Activated T-cell treated with anti-CD3 and anti-CD28 coated beads, Interleukin-2, amount 50 U/mL, for 1 hour (primary cell): ENCODE data around the gene TAF15.

Experiments used
- DNase-seq: peaks from one replicate; pipeline ENCODE4 v3.0.0-alpha.2; 2020

The TAF15 gene

GRCh38 chr17:35788477-35789368, 20.6 kb upstream of the TAF15 start:
- no peak for DNase-seq

GRCh38 chr17:35790841-35791240, 18.4 kb upstream of the TAF15 start:
- DNase-seq, result no peak

DNA sequence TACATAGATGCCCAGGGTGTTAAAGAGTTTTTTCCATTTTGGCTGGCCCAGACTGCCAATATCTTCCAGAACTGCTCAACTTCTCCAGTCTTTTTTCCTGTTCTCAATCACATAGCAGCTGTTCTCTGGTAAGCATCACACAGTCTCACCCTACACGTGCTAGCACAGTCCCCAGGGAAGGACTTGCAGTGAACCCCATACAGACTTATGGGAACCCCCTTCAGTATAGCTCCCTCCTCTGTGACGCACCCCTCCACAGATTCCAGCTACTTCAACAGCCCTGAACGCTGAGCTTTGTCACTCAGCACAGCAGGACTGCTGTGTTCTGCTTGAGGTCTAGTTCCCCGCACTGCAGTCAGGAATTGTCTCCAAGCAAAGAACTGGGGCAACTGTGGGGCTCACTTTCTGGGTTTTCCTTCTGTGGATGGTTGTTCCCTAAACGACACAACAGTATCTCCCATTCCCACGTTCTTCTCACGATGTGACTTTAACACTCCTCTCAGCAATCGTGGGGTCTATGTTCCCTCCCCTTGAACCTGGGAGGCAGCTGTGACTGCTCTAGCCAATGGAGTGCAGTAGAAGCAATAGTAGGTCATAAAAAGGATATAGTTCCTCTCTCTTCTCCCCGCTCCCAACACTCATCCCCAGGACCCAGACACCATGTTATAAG, 17.5 kb upstream of the TAF15 start:
- no peak for DNase-seq

- DNase-seq, result no peak
Observed at GRCh38 chr17:35793257-35793656, 16.0 kb upstream of the TAF15 start.

GRCh38 chr17:35795007-35795870, 14.0 kb upstream of the TAF15 start, which contains the start of gene MMP28:
Gene MMP28, minus strand, starts transcription at chr17:35795641. Its CDS starts 264 bp downstream, at chr17:35795377.
- DNase-seq, result peak; percentile 63

DNA sequence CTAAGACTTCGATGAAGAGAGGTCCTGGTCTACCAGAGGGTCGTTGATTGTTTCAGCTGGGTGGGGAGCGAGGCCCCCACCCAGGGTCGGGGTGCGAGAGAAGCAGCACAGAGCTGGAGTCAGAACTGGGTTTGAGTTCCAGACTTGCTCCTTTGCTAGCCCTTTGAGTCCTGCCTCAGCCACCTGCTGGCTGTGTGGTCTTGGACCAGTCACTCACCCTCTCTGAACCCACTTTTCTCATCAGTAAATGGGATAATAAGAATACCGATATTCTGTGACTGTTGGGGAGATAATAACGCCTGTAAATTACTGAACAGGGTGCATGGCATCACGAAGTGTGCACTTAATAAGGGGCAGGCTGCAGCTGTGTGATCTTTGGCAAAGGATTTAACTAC, 13.4 kb upstream of the TAF15 start:
- DNase-seq, result no peak

GRCh38 chr17:35796942-35797341, 12.3 kb upstream of the TAF15 start:
- no peak for DNase-seq

DNA sequence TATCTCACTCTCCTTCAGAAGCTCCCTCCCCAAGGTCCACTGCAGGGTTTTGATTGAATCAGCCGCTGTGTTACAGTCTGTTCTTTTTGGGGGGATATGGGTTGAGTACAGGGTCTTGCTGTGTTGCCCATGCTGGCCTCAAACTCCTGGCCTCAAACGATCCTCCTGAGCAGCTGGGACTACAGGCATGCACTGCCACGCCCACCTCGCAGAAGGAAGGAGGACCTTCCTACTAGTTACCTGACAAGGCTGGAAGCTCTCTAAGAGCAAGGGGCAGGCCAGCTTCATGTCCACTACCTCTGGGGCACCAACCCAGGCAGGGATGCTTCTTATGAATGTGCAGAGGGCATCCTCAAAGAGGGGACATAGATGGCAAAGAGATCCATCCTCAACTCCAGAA, 11.9 kb upstream of the TAF15 start:
- no peak for DNase-seq

DNA sequence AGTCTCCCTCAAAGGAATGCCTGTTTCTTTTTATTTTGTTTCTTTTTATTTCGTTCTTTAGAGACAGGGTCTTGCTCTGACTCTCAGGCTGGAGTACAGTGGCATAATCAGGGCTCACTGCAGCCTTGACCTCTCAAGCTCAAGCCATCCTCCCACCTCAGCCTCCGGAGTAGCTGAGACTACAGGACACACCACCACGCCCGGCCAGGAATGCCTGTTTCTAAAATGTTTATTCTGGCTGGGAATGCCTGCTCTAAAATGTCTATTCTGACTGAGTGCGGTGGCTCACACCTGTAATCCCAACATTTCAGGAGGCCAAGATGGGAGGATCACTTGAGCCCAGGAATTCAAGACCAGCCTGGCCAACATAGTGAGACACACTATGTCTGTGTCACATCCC, 11.4 kb upstream of the TAF15 start:
- DNase-seq, result no peak

DNA sequence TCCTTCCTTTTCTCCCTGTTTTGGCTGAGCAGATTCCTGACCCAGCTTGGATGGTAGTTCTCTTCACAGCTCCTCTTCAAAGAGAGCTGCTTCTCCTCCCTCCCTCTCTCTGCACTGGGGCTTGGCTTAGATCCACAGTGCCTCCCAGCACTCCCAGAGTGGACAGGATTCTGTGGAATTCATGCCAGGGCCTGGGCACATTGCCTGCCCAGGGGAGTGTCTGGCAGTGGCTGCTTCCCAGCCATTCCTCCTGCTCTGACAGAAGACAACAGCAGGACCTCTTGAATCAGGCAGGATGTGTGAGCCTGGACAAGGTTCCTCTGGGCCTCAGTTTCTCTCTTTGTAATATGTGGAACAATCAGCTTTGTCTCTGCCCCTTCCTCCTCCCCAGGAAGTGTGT, 9.3 kb upstream of the TAF15 start:
- no peak for DNase-seq

- DNase-seq, result no peak
Observed at GRCh38 chr17:35801583-35802224, 7.6 kb upstream of the TAF15 start.

DNA sequence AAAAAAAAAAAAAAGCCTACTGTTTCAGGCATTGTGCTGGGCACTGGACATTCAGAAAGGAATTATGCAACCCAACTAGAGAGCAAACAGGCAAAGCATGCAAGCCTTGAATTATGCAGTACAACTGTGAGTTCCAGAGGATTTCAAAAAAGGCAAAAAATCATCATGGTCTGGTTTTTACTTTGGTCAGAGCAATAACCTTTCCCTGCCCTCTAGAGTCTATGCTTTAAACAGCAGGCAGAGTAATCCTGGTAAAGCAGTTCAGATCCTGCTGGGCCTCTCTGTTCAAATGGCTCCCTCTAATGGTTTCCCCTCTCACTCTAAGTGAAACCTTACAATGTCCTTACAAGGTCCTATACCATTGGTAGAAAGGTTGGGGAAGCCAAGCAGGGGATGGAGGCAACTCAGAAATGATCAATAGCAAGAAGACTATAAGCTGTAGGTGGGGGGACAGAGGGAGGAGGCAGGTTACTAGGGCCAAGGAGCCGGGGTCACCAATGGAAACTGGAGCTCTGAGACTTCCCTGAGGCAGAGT, 4.6 kb upstream of the TAF15 start:
- DNase-seq, result no peak

- DNase-seq, result no peak
Observed at GRCh38 chr17:35807371-35808144, 1.7 kb upstream of the TAF15 start.

DNA sequence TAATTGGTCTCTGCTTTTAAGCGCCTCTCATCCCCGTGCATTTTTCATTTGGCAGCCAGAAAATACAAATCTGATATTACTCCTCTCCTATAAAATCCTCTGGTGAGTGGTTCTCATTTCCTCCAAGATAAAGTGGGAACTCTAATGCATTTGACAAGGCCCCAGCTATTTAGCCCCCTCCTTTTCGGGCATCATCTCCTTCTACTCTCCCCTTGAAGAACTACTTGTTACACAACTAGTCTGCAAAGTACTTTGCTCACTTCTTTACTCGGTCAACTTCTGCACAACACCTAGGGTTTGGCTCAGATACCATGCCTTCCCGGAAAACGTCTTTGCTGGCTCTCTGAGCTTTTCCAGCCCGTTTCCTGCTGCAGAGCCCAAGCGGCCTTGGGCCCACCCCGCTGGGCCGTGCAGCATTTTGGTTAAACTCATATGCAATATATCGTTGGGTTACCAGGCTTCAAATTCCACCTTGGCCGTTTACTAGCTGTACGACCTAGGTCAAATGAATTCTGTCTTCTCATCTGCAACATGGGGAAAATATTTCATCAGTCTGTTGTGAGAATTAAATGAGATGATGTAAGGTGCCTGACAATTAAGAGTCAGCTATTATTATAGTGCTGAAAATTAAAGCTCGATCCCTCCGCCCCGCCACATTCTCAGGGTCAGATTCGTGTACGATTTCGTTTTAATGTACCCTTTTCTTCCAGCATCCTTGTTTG, 883 bp upstream of the TAF15 start:
- no peak for DNase-seq

DNA sequence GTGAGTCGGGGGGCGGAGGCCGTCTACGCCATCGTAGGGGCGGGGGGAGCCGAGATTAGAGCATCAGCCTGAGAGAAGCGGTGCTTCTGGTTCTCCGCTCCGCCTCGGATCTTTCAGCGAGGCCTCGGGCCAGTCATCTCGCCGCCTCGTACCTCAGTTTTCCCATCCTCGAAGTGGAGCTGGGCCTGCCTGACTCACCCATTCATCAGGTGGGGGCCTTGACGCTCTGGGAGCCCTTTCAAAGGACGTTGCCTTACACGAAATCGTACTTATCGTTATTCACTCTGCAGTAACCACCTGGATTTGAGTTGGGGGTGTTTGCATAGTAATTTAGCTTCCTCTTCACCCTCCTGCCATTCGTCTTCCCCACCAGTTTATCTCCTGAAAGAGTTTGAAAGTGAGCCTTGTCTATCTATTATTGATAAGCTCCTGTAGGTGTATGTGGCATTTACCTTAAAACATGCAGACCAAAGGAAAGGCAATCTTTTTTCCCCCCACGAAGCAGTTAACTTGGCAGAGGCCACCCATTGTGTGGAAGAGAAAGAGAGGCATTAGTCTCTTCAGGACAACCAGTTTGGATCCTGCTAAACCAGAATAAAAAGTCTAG, 674 bp downstream of the TAF15 start:
- DNase-seq, result no peak

- no peak for DNase-seq
Observed at GRCh38 chr17:35811759-35812158, 2.5 kb downstream of the TAF15 start.

GRCh38 chr17:35812456-35812855, 3.2 kb downstream of the TAF15 start:
- DNase-seq, result no peak

DNA sequence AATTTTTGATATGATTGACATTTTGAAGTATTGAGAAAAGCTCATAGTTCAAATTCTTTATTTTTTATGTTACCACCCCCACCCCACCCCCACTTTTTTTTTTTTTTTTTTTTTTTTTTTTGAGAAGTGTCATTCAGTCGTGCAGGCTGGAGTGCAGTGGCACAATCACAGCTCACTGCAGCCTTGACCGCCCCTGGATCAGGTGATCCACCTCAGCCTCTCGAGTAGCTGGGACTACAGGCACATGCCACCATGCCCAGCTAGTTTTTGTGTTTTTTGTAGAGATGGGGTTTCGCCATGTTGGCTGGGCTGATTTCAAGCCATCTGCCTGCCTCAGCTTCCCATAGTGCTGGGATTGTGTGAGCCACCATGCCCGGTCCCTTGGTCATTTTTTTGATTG, 7.4 kb downstream of the TAF15 start:
- DNase-seq, result no peak

DNA sequence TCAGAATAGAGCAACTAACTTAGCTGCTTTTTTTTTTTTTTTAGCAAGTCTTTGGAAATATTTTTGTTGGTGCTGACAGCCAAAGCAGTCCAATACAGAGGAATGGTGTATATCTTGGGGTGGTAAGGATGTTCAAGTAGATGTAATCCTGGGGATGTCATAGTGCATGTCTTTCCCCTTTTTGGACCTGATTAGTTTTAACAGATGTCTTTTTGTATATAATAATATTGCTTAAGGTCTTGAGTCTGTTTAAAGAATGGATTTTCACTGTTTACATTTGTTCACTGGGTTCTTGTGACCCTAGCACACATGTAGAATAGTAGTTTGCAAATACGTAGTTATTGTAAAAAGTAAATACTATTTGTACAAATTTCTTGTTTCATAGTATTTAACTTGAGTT, 7.9 kb downstream of the TAF15 start:
- DNase-seq, result no peak

DNA sequence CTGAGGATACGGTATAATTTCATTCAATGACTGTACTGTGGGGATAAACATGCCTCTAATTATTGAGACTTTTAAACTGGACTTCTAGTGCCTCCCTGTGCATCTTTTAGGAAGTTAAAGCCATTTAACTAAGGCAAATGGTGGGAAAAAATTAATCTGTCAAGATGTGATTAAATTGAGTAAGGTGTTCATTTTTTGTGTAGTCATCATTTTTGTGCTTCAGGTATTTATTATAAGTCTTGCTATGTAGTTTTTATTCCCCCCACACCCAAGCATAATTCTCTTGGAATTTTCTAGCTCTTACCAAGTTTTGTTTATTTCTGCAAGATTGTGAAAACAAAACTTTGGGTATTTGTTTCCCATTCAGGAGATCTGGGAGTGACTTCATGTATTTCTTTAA, 10.2 kb downstream of the TAF15 start:
- DNase-seq, result no peak

GRCh38 chr17:35821308-35821707, 12.0 kb downstream of the TAF15 start:
- no peak for DNase-seq
